CD14-positive monocyte (primary cell): ENCODE results near the gene CYFIP2. TPM values are rescaled to one million over a fixed set of nuclear protein-coding genes. Genes with fewer than 3 reads are reported as not detected.

Experiments used
- DNase-seq, 3 donors: peaks; one replicate each; pipeline ENCODE4 v3.0.0-alpha.2; 2011 to 2022
- H2AFZ ChIP-seq: 2 replicates; pipeline ENCODE4 v1.6.0; 2012; ENCODE audit warnings: mild to moderate bottlenecking, low read depth, low read length, inconsistent platforms; ENCODE audit not compliant: insufficient read depth, poor library complexity, severe bottlenecking
- H3K27ac ChIP-seq, 2 donors: 1 replicate in 1 of 2; 2 replicates in 1 of 2; pipeline ENCODE4 v1.5.1; 2012 to 2013; ENCODE audit warnings: low read length in 2 of 2, control low read depth in 1 of 2, inconsistent platforms in 1 of 2, low read depth in 1 of 2, mild to moderate bottlenecking in 1 of 2
- H3K27me3 ChIP-seq, 2 donors: one replicate each; pipeline versions ENCODE4 v1.6.0 to v1.6.1; 2011 to 2013; ENCODE audit warnings: low read length in 2 of 2; ENCODE audit not compliant: control insufficient read depth in 2 of 2, insufficient read depth in 2 of 2
- H3K36me3 ChIP-seq, 2 donors: replicated peaks in 1 of 2; 1 replicate in 1 of 2; 2 replicates in 1 of 2; pipeline versions ENCODE4 v1.5.1 to v1.6.1; 2012 to 2013; ENCODE audit warnings: low read length in 2 of 2, control low read depth in 1 of 2, inconsistent platforms in 1 of 2, mild to moderate bottlenecking in 1 of 2; ENCODE audit not compliant: insufficient read depth in 2 of 2, control insufficient read depth in 1 of 2
- H3K4me1 ChIP-seq, 2 donors: 1 replicate in 1 of 2; 2 replicates in 1 of 2; pipeline versions ENCODE4 v1.5.1 to v1.6.1; 2012 to 2013; ENCODE audit warnings: low read length in 2 of 2, control low read depth in 1 of 2, inconsistent platforms in 1 of 2, mild to moderate bottlenecking in 1 of 2, moderate library complexity in 1 of 2; ENCODE audit not compliant: insufficient read depth in 2 of 2, control insufficient read depth in 1 of 2
- H3K4me2 ChIP-seq: replicated peaks from 2 replicates; pipeline ENCODE3; 2012; ENCODE audit warnings: low read length, moderate library complexity, mild to moderate bottlenecking; ENCODE audit not compliant: poor library complexity, severe bottlenecking; ENCODE audit errors: extremely low read depth
- H3K4me3 ChIP-seq, 3 experiments: fragments of 200-600 bp in 1 of 3; sonication (generic) in 1 of 3; replicated peaks in 1 of 3; 1 replicate in 2 of 3; 2 replicates in 1 of 3; pipeline ENCODE4 v1.5.1; 2011 to 2013; ENCODE audit warnings: low read length in 3 of 3, mild to moderate bottlenecking in 3 of 3, control low read depth in 2 of 3, low read depth in 2 of 3, inconsistent platforms in 1 of 3, moderate library complexity in 1 of 3
- H3K79me2 ChIP-seq: 2 replicates; pipeline ENCODE4 v1.6.0; 2012; ENCODE audit warnings: mild to moderate bottlenecking, control low read depth, inconsistent platforms, low read length, moderate library complexity; ENCODE audit not compliant: insufficient read depth
- H3K9ac ChIP-seq: 2 replicates; pipeline ENCODE4 v1.6.0; 2017; ENCODE audit warnings: low read length, mild to moderate bottlenecking; ENCODE audit not compliant: insufficient read depth, poor library complexity, severe bottlenecking
- H3K9me3 ChIP-seq, 2 donors: replicated peaks in 1 of 2; 1 replicate in 1 of 2; 2 replicates in 1 of 2; pipeline versions ENCODE4 v1.5.1 to v1.6.1; 2012 to 2013; ENCODE audit warnings: low read length in 2 of 2, control low read depth in 1 of 2; ENCODE audit not compliant: control insufficient read depth in 1 of 2, insufficient read depth in 1 of 2
- H4K20me1 ChIP-seq: 2 replicates; pipeline ENCODE4 v1.6.0; 2012; ENCODE audit warnings: mild to moderate bottlenecking, low read length, control low read depth, moderate library complexity; ENCODE audit not compliant: insufficient read depth
- H3K27ac Mint-ChIP-seq, 7 donors: one replicate each; pipeline ENCODE4 v1.8.0; 2020; ENCODE audit warnings: mild to moderate bottlenecking in 7 of 7, mixed read lengths in 7 of 7, moderate library complexity in 6 of 7, inconsistent platforms in 2 of 7
- H3K27me3 Mint-ChIP-seq, 3 donors: one replicate each; pipeline ENCODE4 v1.8.0; 2021 to 2022; ENCODE audit warnings: low read depth in 3 of 3, mild to moderate bottlenecking in 3 of 3, mixed read lengths in 3 of 3, moderate library complexity in 3 of 3, inconsistent platforms in 1 of 3
- H3K36me3 Mint-ChIP-seq, 2 donors: one replicate each; pipeline ENCODE4 v1.8.0; 2020; ENCODE audit warnings: mixed read lengths in 2 of 2, inconsistent platforms in 1 of 2, mild to moderate bottlenecking in 1 of 2
- H3K4me1 Mint-ChIP-seq: one replicate; pipeline ENCODE4 v1.8.0; 2020; ENCODE audit warnings: mild to moderate bottlenecking, mixed read lengths
- H3K4me3 Mint-ChIP-seq, 2 donors: one replicate each; pipeline ENCODE4 v1.8.0; 2020; ENCODE audit warnings: mild to moderate bottlenecking in 2 of 2, mixed read lengths in 2 of 2, moderate library complexity in 1 of 2
- H3K9me3 Mint-ChIP-seq, 7 donors: one replicate each; pipeline ENCODE4 v1.8.0; 2020 to 2022; ENCODE audit warnings: mixed read lengths in 7 of 7, mild to moderate bottlenecking in 6 of 7, moderate library complexity in 6 of 7, inconsistent platforms in 2 of 7
- CTCF ChIP-seq: fragments of 200-600 bp; IDR thresholded peaks from one replicate; pipeline ENCODE4 v1.8.0; 2022; ENCODE audit warnings: antibody characterized with exemption, mild to moderate bottlenecking
- WGBS: methylation state at CpG from one replicate; pipeline ENCODE4 v1.1.5; 2013; ENCODE audit warnings: missing lambda C conversion rate; ENCODE audit not compliant: insufficient coverage; 5-methylcytosine and 5-hydroxymethylcytosine counted together
- intact Hi-C, 2 donors: fragments of 100-400 bp; cut with micrococcal nuclease; formaldehyde crosslinking; loops; one replicate each; pipeline versions ENCODE4 v1.15.0 to v1.15.1; 2023
- polyA plus RNA-seq, 3 donors: library from polyadenylated mRNA; depleted of rRNA in 1 of 3; unstranded in 2 of 3; stranded (reverse) in 1 of 3; fragments of 300-500 nt in 2 of 3; fragments of >200 nt in 1 of 3; fragmentation: Illumina TruSeq in 2 of 3; gene quantifications; 1 replicate in 2 of 3; 2 replicates in 1 of 3; pipeline ENCODE4 v1.2.3, GENCODE V29; 2012 to 2021

The CYFIP2 gene
- polyA plus RNA-seq, 3 donors = 33.6 to 45.6 (median 36.0) TPM

GRCh38 chr5:157362012-157362411 is 96.1 kb downstream of the CYFIP2 start:
- Mint-ChIP-seq H3K36me3 (peaks cover 58 to 73% of the 10 kb centered on the region in 2 donors), H3K9me3 (no peaks in the 10 kb centered on the region), H3K27me3 (peaks cover 0 to 2% (median 0%) of the 10 kb centered on the region in 3 donors), H3K4me1 (peaks cover 15% of the 10 kb centered on the region), H3K4me3 (no peak overlapping the region), H3K27ac (peak overlapping the region in 2 of 7 donors; percentile 1 to 14)
- Histone ChIP-seq H3K79me2 (no peaks in the 10 kb centered on the region), H3K4me3 (no peak overlapping the region), H4K20me1 (no peaks in the 10 kb centered on the region), H3K27ac (peak overlapping the region in 1 of 2 donors; percentile 22), H3K4me2 (no peak overlapping the region), H3K9me3 (no peaks in the 10 kb centered on the region), H2AFZ (no peak overlapping the region), H3K4me1 (peaks cover 4 to 16% of the 10 kb centered on the region in 2 donors), H3K36me3 (peaks cover 26 to 88% of the 10 kb centered on the region in 2 donors), H3K27me3 (no peaks in the 10 kb centered on the region), H3K9ac (no peak overlapping the region)
- WGBS = 0% methylated on average over 1 of the region's 3 CpGs
- DNase-seq = peak in 1 of 3 donors; percentile 2
- no peak for TF ChIP-seq CTCF
- intact Hi-C loops = no loop called here

- Histone ChIP-seq H3K27me3 (no peaks in the 10 kb centered on the region), H3K4me1 (peaks cover 4 to 16% of the 10 kb centered on the region in 2 donors), H2AFZ (no peak overlapping the region), H3K36me3 (peaks cover 26 to 93% of the 10 kb centered on the region in 2 donors), H3K9ac (no peak overlapping the region), H3K27ac (no peak overlapping the region), H3K4me3 (no peak overlapping the region), H3K9me3 (no peaks in the 10 kb centered on the region), H4K20me1 (no peaks in the 10 kb centered on the region), H3K79me2 (no peaks in the 10 kb centered on the region), H3K4me2 (no peak overlapping the region)
- no peak overlapping the region for H3K27ac Mint-ChIP-seq
- peaks cover 15% of the 10 kb centered on the region for H3K4me1 Mint-ChIP-seq
- no peak overlapping the region for H3K4me3 Mint-ChIP-seq
- intact Hi-C loops = no loop called here
- peaks cover 58 to 73% of the 10 kb centered on the region in 2 donors for H3K36me3 Mint-ChIP-seq
- H3K9me3 Mint-ChIP-seq = no peaks in the 10 kb centered on the region
- no peak for DNase-seq
- no peak for TF ChIP-seq CTCF
- peaks cover 0 to 2% (median 0%) of the 10 kb centered on the region in 3 donors for H3K27me3 Mint-ChIP-seq
- WGBS = 75% methylated on average over 1 of the region's 4 CpGs
These were observed 96.6 kb downstream of the CYFIP2 start for GRCh38 chr5:157362502-157362901.
